ENCODE measurements around the gene B9D2. TPM values are rescaled to one million over a fixed set of nuclear protein-coding genes. Genes with fewer than 3 reads are reported as not detected.

B9D2 gene
- total RNA-seq, 2 experiments from 2014 or later: 3.5 to 4.1 TPM

GRCh38 chr19:41402010-41402409 is 38.1 kb upstream of the B9D2 start:
- H3K4me3 Mint-ChIP-seq: no peak overlapping the region
- H3K27me3 Mint-ChIP-seq (ENCODE audit: low read depth): no peaks in the 10 kb centered on the region
- peaks cover 3% of the 10 kb centered on the region for H3K36me3 Mint-ChIP-seq (ENCODE audit: low read depth)
- intact Hi-C loops (cut with micrococcal nuclease): no loop called here
- no peak for DNase-seq
- CTCF ChIA-PET: no interaction called here
- H3K9me3 Mint-ChIP-seq: no peaks in the 10 kb centered on the region
- H3K27ac Mint-ChIP-seq: no peak overlapping the region
- peaks cover 24% of the 10 kb centered on the region for H3K4me1 Mint-ChIP-seq (ENCODE audit: low read depth)

GRCh38 chr19:41401483-41401882 is 37.5 kb upstream of the B9D2 start:
- H3K27ac Mint-ChIP-seq: no peak overlapping the region
- H3K9me3 Mint-ChIP-seq: no peaks in the 10 kb centered on the region
- CTCF ChIA-PET: no interaction called here
- peaks cover 3% of the 10 kb centered on the region for H3K36me3 Mint-ChIP-seq (ENCODE audit: low read depth)
- peaks cover 25% of the 10 kb centered on the region for H3K4me1 Mint-ChIP-seq (ENCODE audit: low read depth)
- no peak overlapping the region for H3K4me3 Mint-ChIP-seq
- no peaks in the 10 kb centered on the region for H3K27me3 Mint-ChIP-seq (ENCODE audit: low read depth)
- no peak for DNase-seq
- intact Hi-C loops (cut with micrococcal nuclease): no loop called here

GRCh38 chr19:41399525-41399924 is 35.6 kb upstream of the B9D2 start:
- CTCF ChIA-PET: no interaction called here
- Mint-ChIP-seq H3K36me3 (ENCODE audit: low read depth) (peaks cover 3% of the 10 kb centered on the region), H3K27ac (no peak overlapping the region), H3K9me3 (no peaks in the 10 kb centered on the region), H3K27me3 (ENCODE audit: low read depth) (no peaks in the 10 kb centered on the region), H3K4me3 (no peak overlapping the region), H3K4me1 (ENCODE audit: low read depth) (peaks cover 37% of the 10 kb centered on the region)
- intact Hi-C loops (cut with micrococcal nuclease): loop anchor here (5.0 kb wide), 1 partner anchor 148 kb away; no protein-coding TSS in a partner anchor
- DNase-seq: no peak

- Mint-ChIP-seq H3K36me3 (ENCODE audit: low read depth) (peaks cover 3% of the 10 kb centered on the region), H3K4me3 (peak overlapping the region; percentile 97), H3K27me3 (ENCODE audit: low read depth) (no peaks in the 10 kb centered on the region), H3K27ac (peak overlapping the region; percentile 27), H3K4me1 (ENCODE audit: low read depth) (peaks cover 37% of the 10 kb centered on the region), H3K9me3 (no peaks in the 10 kb centered on the region)
- DNase-seq: no peak
- intact Hi-C loops (cut with micrococcal nuclease): loop anchor here (5.0 kb wide), 1 partner anchor 148 kb away; no protein-coding TSS in a partner anchor
- CTCF ChIA-PET: interaction anchor here (0.7 to 1.0 kb wide), 2 partner anchors 40 to 165 kb away, joined by 3 read pairs; no protein-coding TSS in a partner anchor
Measured at GRCh38 chr19:41399091-41399490, 35.1 kb upstream of the B9D2 start.

GRCh38 chr19:41398598-41398997 is 34.6 kb upstream of the B9D2 start:
- DNase-seq: no peak
- no peaks in the 10 kb centered on the region for H3K27me3 Mint-ChIP-seq (ENCODE audit: low read depth)
- H3K27ac Mint-ChIP-seq: peak overlapping the region; percentile 98
- H3K9me3 Mint-ChIP-seq: no peaks in the 10 kb centered on the region
- peaks cover 3% of the 10 kb centered on the region for H3K36me3 Mint-ChIP-seq (ENCODE audit: low read depth)
- intact Hi-C loops (cut with micrococcal nuclease): loop anchor here (5.0 kb wide), 1 partner anchor 149 kb away; no protein-coding TSS in a partner anchor
- H3K4me3 Mint-ChIP-seq: peak overlapping the region; percentile 97
- H3K4me1 Mint-ChIP-seq (ENCODE audit: low read depth): peaks cover 39% of the 10 kb centered on the region
- CTCF ChIA-PET: interaction anchor here (0.5 to 1.0 kb wide), 3 partner anchors 21 to 165 kb away, joined by 3 read pairs; no protein-coding TSS in a partner anchor

- CTCF ChIA-PET: interaction anchor here (0.5 to 1.0 kb wide), 2 partner anchors 21 to 41 kb away, joined by 3 read pairs; no protein-coding TSS in a partner anchor
- intact Hi-C loops (cut with micrococcal nuclease): loop anchor here (5.0 kb wide), 1 partner anchor 149 kb away; no protein-coding TSS in a partner anchor
- Mint-ChIP-seq H3K27me3 (ENCODE audit: low read depth) (no peaks in the 10 kb centered on the region), H3K9me3 (no peaks in the 10 kb centered on the region), H3K27ac (peak overlapping the region; percentile 98), H3K36me3 (ENCODE audit: low read depth) (peaks cover 3% of the 10 kb centered on the region), H3K4me3 (peak overlapping the region; percentile 97), H3K4me1 (ENCODE audit: low read depth) (peaks cover 37% of the 10 kb centered on the region)
- DNase-seq: no peak
Measured at GRCh38 chr19:41398050-41398418, 34.1 kb upstream of the B9D2 start.

- Mint-ChIP-seq H3K27me3 (ENCODE audit: low read depth) (no peaks in the 10 kb centered on the region), H3K9me3 (no peaks in the 10 kb centered on the region), H3K36me3 (ENCODE audit: low read depth) (peaks cover 3% of the 10 kb centered on the region), H3K27ac (peak within 1 kb of the TSS; percentile 98), H3K4me1 (ENCODE audit: low read depth) (peaks cover 37% of the 10 kb centered on the region), H3K4me3 (peak within 1 kb of the TSS; percentile 97)
- intact Hi-C loops (cut with micrococcal nuclease): loop anchor here (1.0 to 5.0 kb wide), 6 partner anchors 33 to 150 kb away; partner anchors contain the start of genes B9D2 and TGFB1
- peak; percentile 100 for DNase-seq
- CTCF ChIA-PET: no interaction called here
Measured at GRCh38 chr19:41397086-41398049, 33.4 kb upstream of the B9D2 start, which contains the start of the genes BCKDHA and EXOSC5. BCKDHA (plus strand) TSS chr19:41397818; CDS start chr19:41397828, 10 bp downstream. EXOSC5 (minus strand) TSS chr19:41397359; CDS start chr19:41397328, 31 bp downstream.

GRCh38 chr19:41395355-41395754 is 31.4 kb upstream of the B9D2 start:
- H3K36me3 Mint-ChIP-seq (ENCODE audit: low read depth): peaks cover 4% of the 10 kb centered on the region
- CTCF ChIA-PET: no interaction called here

GRCh38 chr19:41392775-41393174 is 28.8 kb upstream of the B9D2 start:
- no peak for DNase-seq
- no peaks in the 10 kb centered on the region for H3K9me3 Mint-ChIP-seq
- intact Hi-C loops (cut with micrococcal nuclease): no loop called here
- H3K4me3 Mint-ChIP-seq: no peak overlapping the region
- no peaks in the 10 kb centered on the region for H3K27me3 Mint-ChIP-seq (ENCODE audit: low read depth)
- peaks cover 5% of the 10 kb centered on the region for H3K36me3 Mint-ChIP-seq (ENCODE audit: low read depth)
- CTCF ChIA-PET: interaction anchor here (0.9 kb wide), 1 partner anchor 171 kb away, joined by 4 read pairs; no protein-coding TSS in a partner anchor
- no peak overlapping the region for H3K27ac Mint-ChIP-seq
- peaks cover 19% of the 10 kb centered on the region for H3K4me1 Mint-ChIP-seq (ENCODE audit: low read depth)

More at GRCh38 chr19:41395355-41395754, 31.4 kb upstream of the B9D2 start:
- peak overlapping the region; percentile 7 for H3K4me3 Mint-ChIP-seq
- H3K9me3 Mint-ChIP-seq: no peaks in the 10 kb centered on the region
- H3K27me3 Mint-ChIP-seq (ENCODE audit: low read depth): no peaks in the 10 kb centered on the region
- intact Hi-C loops (cut with micrococcal nuclease): loop anchor here (5.0 kb wide), 1 partner anchor 152 kb away; no protein-coding TSS in a partner anchor
- peaks cover 33% of the 10 kb centered on the region for H3K4me1 Mint-ChIP-seq (ENCODE audit: low read depth)
- DNase-seq: no peak
- no peak overlapping the region for H3K27ac Mint-ChIP-seq

- CTCF ChIA-PET: no interaction called here
- no peaks in the 10 kb centered on the region for H3K9me3 Mint-ChIP-seq
- peaks cover 5% of the 10 kb centered on the region for H3K36me3 Mint-ChIP-seq (ENCODE audit: low read depth)
- intact Hi-C loops (cut with micrococcal nuclease): no loop called here
- no peak overlapping the region for H3K27ac Mint-ChIP-seq
- no peaks in the 10 kb centered on the region for H3K27me3 Mint-ChIP-seq (ENCODE audit: low read depth)
- DNase-seq: no peak
- H3K4me3 Mint-ChIP-seq: no peak overlapping the region
- H3K4me1 Mint-ChIP-seq (ENCODE audit: low read depth): peaks cover 15% of the 10 kb centered on the region
Measured at GRCh38 chr19:41391618-41392017, 27.7 kb upstream of the B9D2 start.

GRCh38 chr19:41386442-41386841 is 22.5 kb upstream of the B9D2 start:
- H3K9me3 Mint-ChIP-seq: no peaks in the 10 kb centered on the region
- no peak overlapping the region for H3K4me3 Mint-ChIP-seq
- H3K36me3 Mint-ChIP-seq (ENCODE audit: low read depth): peaks cover 5% of the 10 kb centered on the region

GRCh38 chr19:41384351-41384750 is 20.4 kb upstream of the B9D2 start:
- Mint-ChIP-seq H3K27me3 (ENCODE audit: low read depth) (no peaks in the 10 kb centered on the region), H3K36me3 (ENCODE audit: low read depth) (peaks cover 1% of the 10 kb centered on the region), H3K4me3 (no peak overlapping the region), H3K4me1 (ENCODE audit: low read depth) (no peaks in the 10 kb centered on the region), H3K27ac (no peak overlapping the region), H3K9me3 (no peaks in the 10 kb centered on the region)
- CTCF ChIA-PET: no interaction called here
- no peak for DNase-seq
- intact Hi-C loops (cut with micrococcal nuclease): no loop called here

More at GRCh38 chr19:41386442-41386841, 22.5 kb upstream of the B9D2 start:
- CTCF ChIA-PET: no interaction called here
- no peak for DNase-seq
- H3K27ac Mint-ChIP-seq: no peak overlapping the region
- intact Hi-C loops (cut with micrococcal nuclease): no loop called here
- no peaks in the 10 kb centered on the region for H3K4me1 Mint-ChIP-seq (ENCODE audit: low read depth)
- no peaks in the 10 kb centered on the region for H3K27me3 Mint-ChIP-seq (ENCODE audit: low read depth)
